Stimulated activated CD4-positive, alpha-beta T cell treated with anti-CD3 and anti-CD28 coated beads, Interleukin-2, amount 100 ng/mL, for 24 hours (primary cell): Measurements from ENCODE around the gene CHST1.

ENCODE experiments used
- DNase-seq, 2 donors: peaks; one replicate each; pipeline ENCODE4 v3.0.0-alpha.2; 2020

Gene CHST1

GRCh38 chr11:45599161-45599943 is 66.1 kb downstream of the CHST1 start:
- no peak for DNase-seq
